WI38 (cell line): ENCODE results near the gene PUM2.

Experiments
- H3K4me3 ChIP-seq: 2 replicates; pipeline ENCODE4 v1.5.1; 2011; ENCODE audit warnings: low read depth, mild to moderate bottlenecking, control low read depth, low read length
- TF ChIP-seq, protein P1 (sequence below): IDR thresholded peaks from 2 replicates; pipeline ENCODE4 v1.5.1; 2012; ENCODE audit warnings: low read depth, mild to moderate bottlenecking, control low read depth, low read length

PUM2 gene

DNA sequence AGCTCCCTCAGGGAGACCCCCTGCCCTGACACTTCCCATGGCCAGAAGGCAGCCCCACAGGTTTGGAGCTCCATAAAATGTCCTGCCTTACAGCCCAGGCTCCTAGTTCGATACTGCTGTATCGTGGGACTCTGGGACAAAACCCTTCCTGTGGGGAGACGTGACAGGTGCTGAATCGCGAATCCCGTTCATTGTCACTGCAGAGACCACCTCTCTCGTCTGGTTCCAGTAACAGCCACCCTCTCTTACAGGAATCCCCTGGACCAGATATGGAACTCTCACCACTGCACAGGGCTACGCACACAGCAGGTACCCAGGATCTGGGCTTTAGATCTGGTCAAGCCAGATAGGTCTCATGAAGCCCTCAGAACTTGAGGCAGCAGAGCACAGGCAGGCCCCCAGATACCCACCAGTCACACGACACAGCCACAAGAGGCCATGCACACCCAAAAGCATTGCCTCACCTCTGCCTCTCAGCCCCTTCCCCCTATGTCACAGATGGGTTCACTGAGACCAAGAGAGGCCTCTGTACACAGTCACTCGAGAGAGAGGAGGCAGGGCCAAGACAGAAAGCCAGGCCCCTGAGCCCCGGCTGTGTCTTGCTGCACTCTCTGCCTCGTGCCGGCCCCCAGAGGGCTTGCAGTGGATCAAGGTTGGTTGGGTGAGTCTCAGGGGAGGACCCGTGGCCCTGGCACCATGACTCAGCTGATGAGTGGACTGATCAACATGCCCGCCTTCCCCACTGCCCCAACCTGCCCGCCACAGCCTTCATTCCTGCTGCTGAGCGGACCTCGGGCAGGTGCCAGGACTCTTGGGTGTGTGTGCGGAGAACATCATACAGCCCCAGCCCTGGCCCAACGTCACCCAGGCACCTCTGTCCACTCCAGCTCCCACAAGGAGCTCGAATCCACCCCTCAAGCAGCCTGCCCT lies 133.3 kb downstream of the PUM2 start:
- no peak overlapping the region for H3K4me3 ChIP-seq
- TF ChIP-seq, protein P1, sequence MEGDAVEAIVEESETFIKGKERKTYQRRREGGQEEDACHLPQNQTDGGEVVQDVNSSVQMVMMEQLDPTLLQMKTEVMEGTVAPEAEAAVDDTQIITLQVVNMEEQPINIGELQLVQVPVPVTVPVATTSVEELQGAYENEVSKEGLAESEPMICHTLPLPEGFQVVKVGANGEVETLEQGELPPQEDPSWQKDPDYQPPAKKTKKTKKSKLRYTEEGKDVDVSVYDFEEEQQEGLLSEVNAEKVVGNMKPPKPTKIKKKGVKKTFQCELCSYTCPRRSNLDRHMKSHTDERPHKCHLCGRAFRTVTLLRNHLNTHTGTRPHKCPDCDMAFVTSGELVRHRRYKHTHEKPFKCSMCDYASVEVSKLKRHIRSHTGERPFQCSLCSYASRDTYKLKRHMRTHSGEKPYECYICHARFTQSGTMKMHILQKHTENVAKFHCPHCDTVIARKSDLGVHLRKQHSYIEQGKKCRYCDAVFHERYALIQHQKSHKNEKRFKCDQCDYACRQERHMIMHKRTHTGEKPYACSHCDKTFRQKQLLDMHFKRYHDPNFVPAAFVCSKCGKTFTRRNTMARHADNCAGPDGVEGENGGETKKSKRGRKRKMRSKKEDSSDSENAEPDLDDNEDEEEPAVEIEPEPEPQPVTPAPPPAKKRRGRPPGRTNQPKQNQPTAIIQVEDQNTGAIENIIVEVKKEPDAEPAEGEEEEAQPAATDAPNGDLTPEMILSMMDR = no peak

DNA sequence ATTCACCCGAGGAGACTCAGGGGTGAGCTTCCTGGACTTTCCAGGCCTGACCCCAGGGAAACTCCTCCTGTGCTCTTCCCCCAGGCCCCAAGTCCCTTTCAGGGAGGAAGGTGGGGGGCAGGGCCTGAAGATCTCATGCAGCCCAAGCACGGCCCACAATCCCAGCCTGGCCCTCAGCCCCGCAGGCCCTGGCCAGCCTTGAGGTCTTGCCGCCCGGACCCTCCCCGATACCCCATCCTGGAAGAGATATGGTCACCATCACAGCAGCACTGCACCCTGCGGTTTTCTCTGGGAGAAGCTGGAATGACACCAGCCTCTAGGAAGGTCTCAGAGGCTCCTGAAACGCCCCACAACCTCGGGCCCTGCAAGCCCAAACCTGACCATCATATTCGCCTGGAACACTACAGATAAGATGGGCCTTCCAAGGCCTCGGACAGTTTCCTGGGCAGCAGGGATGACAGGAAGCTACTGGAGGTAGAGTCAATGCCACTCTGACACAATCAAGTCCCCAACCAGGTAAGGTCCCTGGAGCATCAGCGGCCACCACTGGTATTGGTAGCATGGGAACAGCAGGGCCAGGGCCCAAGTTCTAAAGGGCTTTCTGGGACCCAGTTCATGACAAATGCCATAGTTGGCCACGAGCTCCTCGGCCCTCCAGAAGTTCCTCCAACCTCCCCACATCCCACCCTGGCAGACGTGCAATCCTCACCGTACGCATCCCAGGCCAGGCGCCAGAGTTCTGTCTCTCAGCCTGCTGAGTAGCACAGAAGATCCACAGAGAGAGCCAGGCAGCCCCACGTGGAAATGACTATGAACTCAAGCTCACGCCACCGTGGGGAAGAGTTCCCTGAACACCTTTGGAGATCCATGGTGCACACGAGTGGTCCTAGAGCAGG lies 134.3 kb downstream of the PUM2 start:
- H3K4me3 ChIP-seq = no peak overlapping the region
- TF ChIP-seq, protein P1 = no peak

DNA sequence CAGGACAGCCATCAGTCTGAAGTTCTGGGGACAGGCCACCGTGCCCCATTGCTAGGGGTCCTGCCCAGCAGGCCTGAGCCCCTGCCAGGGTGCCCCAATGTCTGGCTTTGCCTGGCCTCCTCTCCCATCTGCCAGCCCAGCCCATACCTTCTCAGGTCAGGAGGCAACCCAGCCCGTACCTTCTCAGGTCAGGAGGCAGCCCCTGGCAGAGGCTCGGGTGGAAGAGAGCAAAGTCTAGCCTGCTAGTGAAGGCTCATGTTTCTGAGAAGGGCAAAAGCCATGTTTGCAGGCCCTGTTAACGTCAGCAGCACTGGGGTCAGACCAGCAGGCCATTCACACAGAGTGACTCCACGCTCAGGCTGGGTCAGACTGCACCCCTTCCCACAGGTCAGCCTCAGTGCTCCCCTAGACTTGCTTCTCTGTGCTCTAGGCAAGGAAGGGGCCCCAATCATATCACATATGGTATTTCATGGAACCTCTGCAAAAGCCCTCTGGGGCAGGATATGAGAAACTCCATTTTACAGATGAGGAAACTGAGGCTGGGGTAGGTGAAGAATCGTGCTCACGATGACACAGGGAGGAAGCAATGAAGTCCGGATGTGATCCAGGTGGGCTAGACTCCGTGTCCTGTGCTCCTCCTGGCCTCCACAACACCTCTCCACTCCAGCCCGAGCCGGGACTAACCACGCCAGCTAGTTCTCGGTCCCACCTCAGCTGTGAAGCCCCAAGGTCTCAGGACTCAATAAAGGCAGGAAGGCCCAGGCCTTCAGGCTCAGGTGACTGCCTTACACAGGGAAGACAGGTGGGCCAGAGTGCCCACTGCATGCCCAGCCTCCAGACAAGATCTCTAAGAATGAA lies 135.2 kb downstream of the PUM2 start:
- TF ChIP-seq, protein P1 = no peak
- H3K4me3 ChIP-seq = no peak overlapping the region

DNA sequence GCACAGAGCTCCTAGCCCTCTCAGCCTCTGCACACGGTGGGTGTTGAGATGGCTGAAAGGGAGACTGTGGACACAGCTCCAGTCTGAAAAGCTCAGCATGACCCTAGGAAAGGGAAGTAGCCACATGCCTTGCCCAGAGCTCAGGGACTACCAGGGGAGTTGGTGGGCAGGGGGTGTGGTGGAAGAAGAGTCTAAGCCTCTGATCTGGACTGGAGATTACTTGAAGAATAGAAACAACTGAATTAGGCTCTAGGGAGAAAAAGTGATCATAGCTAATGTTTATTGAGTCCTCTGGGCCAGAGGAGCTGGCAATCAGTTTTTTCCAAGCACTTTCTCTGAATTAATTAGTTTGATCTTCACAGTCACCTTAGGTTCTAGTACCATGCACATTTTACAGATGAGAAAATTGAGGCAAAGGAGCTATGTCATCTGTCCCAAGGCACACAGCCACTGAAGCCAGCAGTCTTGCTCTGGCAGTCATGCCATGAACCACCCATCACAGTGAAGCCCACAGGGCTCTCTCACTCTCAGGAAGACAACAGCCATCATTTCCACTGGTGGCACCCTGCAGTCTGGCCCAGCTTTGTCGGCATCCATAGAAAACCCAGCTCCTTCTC lies 136.0 kb downstream of the PUM2 start:
- TF ChIP-seq, protein P1 = no peak
- H3K4me3 ChIP-seq = no peak overlapping the region

DNA sequence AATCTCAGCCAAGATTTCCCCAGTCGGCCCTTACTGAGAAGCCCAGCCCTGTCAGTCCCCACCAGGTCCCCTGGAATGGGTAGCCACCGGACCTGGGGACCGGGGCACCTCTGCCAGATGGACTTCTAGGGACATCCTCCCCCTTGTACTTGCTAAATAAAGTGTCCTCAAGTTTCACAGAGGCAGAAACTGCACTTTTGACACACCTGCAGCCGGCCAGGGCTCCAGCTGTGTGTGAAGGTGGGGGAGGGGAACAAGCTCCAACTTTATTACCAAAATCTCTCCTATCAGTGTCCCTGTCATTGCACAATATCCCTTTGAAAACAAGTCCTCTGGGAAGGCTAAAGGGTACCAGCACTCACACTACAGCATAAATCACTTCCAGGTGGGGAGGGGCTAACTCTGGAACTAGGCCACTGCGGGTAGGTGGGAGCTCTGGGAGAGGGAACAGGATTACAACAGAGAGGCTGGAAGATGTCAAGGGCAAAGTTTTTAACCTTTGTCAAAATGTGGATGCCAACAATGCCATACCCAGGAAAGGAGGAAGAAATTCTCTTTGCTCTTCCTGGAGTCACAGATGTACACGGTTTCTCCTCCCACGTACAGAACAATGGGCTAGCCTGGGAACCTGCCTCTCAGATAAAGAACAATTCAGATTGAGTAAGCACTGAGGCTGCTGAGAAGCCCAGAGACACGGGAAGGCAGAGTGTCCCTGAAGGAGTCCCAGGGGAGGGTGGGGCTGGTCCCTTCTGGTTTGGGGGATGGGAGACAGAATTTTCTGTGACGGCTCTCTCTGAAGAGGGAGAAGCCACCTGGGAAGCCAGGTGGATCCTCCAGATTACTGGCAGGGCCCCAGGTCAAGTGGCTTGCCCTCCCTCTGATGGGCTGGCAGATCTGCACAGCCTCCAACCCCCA lies 136.7 kb downstream of the PUM2 start:
- no peak overlapping the region for H3K4me3 ChIP-seq
- TF ChIP-seq, protein P1 = no peak

DNA sequence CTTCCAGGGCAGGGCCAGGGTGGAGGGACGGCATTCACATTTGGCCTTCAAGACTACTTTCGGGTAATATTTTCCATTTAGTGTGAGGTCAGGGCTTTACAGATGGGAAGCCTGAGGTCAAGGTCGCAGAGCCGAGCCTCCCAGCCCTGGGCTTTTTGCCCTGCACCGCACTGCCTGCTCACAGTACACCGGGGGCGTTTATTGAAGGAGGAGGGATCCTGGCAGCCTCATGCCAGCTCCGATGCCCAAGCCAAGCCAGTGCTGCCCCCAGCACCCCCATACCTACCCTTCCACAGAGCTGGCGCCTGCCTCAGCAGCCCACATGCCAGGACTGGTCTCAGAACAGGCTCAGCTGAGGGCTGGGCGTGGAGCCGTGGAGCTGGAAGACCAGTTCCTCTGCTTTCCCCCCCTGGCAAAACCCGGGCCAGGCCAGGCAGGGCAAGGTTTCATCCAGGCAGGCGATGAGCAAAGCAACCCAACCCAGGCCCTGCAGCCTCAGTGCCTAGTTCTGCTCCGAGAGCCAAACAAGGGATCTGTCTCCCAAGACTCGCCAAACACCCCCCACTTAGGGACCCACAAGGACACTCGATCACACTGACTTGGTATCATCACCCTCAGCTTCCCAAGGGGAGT lies 137.7 kb downstream of the PUM2 start:
- H3K4me3 ChIP-seq = no peak overlapping the region
- TF ChIP-seq, protein P1 = no peak
